H1 (cell line): ENCODE measurements around the gene EMP3. TPM values are rescaled to one million over a fixed set of nuclear protein-coding genes. Genes with fewer than 3 reads are reported as not detected.

Experiments used
- CTCF ChIA-PET: fragments of 300-600 bp; sonication (Branson Sonifier 250); formaldehyde crosslinking; loops from one replicate; lab custom pipeline; 2021; ENCODE audit not compliant: partially characterized antibody; lab: Charles Lee
- POLR2A ChIA-PET: fragments of 300-600 bp; sonication (Branson Sonifier 250); formaldehyde crosslinking; loops from one replicate; lab custom pipeline; 2021; ENCODE audit warnings: inconsistent platforms; ENCODE audit not compliant: partially characterized antibody; lab: Charles Lee
- DNase-seq, 2 experiments: peaks; one replicate each; pipeline versions ENCODE4 v3.0.0 to v3.0.0-alpha.2; 2010 to 2022; ENCODE audit warnings: low spot score in 2 of 2, low read depth in 1 of 2, mixed read lengths in 1 of 2
- FAIRE-seq: peaks from 2 replicates; lab custom pipeline; 2011; peaks lifted over from hg19 to GRCh38; lab: Jason Lieb, UNC
- H2AFZ ChIP-seq: 2 replicates; pipeline ENCODE4 v1.8.1; 2012; ENCODE audit warnings: low read length, inconsistent platforms
- H2AK5ac ChIP-seq: 2 replicates; pipeline ENCODE4 v1.6.1; 2013; ENCODE audit warnings: low read depth, low read length
- H2BK120ac ChIP-seq: replicated peaks from 2 replicates; pipeline ENCODE3; 2013; ENCODE audit warnings: low read depth, low read length, inconsistent platforms
- H2BK12ac ChIP-seq: 2 replicates; pipeline ENCODE4 v1.6.1; 2013; ENCODE audit warnings: low read depth, low read length
- H2BK15ac ChIP-seq: 2 replicates; pipeline ENCODE4 v1.6.1; 2013; ENCODE audit warnings: low read length
- H2BK20ac ChIP-seq: 2 replicates; pipeline ENCODE4 v1.6.1; 2013; ENCODE audit warnings: low read length
- H2BK5ac ChIP-seq: 2 replicates; pipeline ENCODE4 v1.6.1; 2013; ENCODE audit warnings: low read depth, low read length
- H3K14ac ChIP-seq: 2 replicates; pipeline ENCODE4 v1.6.1; 2013; ENCODE audit warnings: inconsistent platforms; ENCODE audit not compliant: insufficient read length
- H3K18ac ChIP-seq: 2 replicates; pipeline ENCODE4 v1.6.1; 2013; ENCODE audit warnings: low read length; ENCODE audit errors: extremely low read depth
- H3K23ac ChIP-seq: 2 replicates; pipeline ENCODE4 v1.6.1; 2013; ENCODE audit warnings: inconsistent platforms; ENCODE audit not compliant: insufficient read length
- H3K23me2 ChIP-seq: 2 replicates; pipeline ENCODE4 v1.6.1; 2013; ENCODE audit warnings: low read depth, low read length
- H3K27ac ChIP-seq: 2 replicates; pipeline ENCODE4 v1.6.1; 2011; ENCODE audit warnings: low read depth, low read length, inconsistent platforms
- H3K27me3 ChIP-seq, 4 experiments: replicated peaks in 1 of 4; 1 replicate in 1 of 4; 2 replicates in 3 of 4; pipeline versions ENCODE4 v1.6.1 to v1.8.1; 2011 to 2013; ENCODE audit warnings: low read length in 3 of 4, mild to moderate bottlenecking in 3 of 4, inconsistent platforms in 2 of 4, mixed read lengths in 2 of 4, moderate library complexity in 1 of 4; ENCODE audit not compliant: control insufficient read depth in 3 of 4, insufficient read depth in 3 of 4; ENCODE audit errors: extremely low read depth in 1 of 4
- H3K36me3 ChIP-seq, 4 experiments: 2 replicates each; pipeline versions ENCODE4 v1.6.1 to v1.8.1; 2011 to 2013; ENCODE audit warnings: mild to moderate bottlenecking in 4 of 4, low read length in 3 of 4, moderate library complexity in 2 of 4, control low read depth in 1 of 4, inconsistent platforms in 1 of 4; ENCODE audit not compliant: insufficient read depth in 4 of 4, control insufficient read depth in 2 of 4
- H3K4ac ChIP-seq: replicated peaks from 2 replicates; pipeline ENCODE3; 2013; ENCODE audit warnings: low read length, low read depth, mixed read lengths, inconsistent platforms; ENCODE audit not compliant: insufficient read length
- H3K4me1 ChIP-seq, 4 experiments: replicated peaks in 1 of 4; 1 replicate in 1 of 4; 2 replicates in 3 of 4; pipeline versions ENCODE4 v1.6.1 to v1.8.1; 2011 to 2013; ENCODE audit warnings: low read length in 3 of 4, inconsistent platforms in 2 of 4, mixed read lengths in 1 of 4; ENCODE audit not compliant: insufficient read depth in 4 of 4, control insufficient read depth in 3 of 4
- H3K4me2 ChIP-seq, 2 experiments: 2 replicates each; pipeline versions ENCODE4 v1.6.1 to v1.8.1; 2011 to 2013; ENCODE audit warnings: low read depth in 2 of 2, low read length in 2 of 2, control low read depth in 1 of 2, inconsistent platforms in 1 of 2, mild to moderate bottlenecking in 1 of 2; ENCODE audit not compliant: insufficient read depth in 1 of 2
- H3K4me3 ChIP-seq, 4 experiments: fragments of 200-600, 300-600 bp in 1 of 4; sonication (generic), shearing (Covaris generic), sonication (Bioruptor Twin) in 1 of 4; 2 replicates each; pipeline versions ENCODE4 v1.5.1 to v1.8.1; 2011 to 2016; ENCODE audit warnings: low read length in 4 of 4, low read depth in 3 of 4, control low read depth in 2 of 4, inconsistent platforms in 2 of 4, mild to moderate bottlenecking in 2 of 4, mixed read lengths in 1 of 4, moderate library complexity in 1 of 4; ENCODE audit not compliant: insufficient read depth in 2 of 4; ENCODE audit errors: extremely low read depth in 1 of 4
- H3K56ac ChIP-seq: replicated peaks from 2 replicates; pipeline ENCODE3; 2013; ENCODE audit warnings: low read depth, mild to moderate bottlenecking, mixed read lengths, low read length, inconsistent platforms; ENCODE audit not compliant: insufficient read length
- H3K79me1 ChIP-seq: 2 replicates; pipeline ENCODE4 v1.6.1; 2013; ENCODE audit warnings: low read depth, low read length, control low read depth
- H3K79me2 ChIP-seq, 2 experiments: 2 replicates each; pipeline versions ENCODE4 v1.6.1 to v1.8.1; 2012 to 2013; ENCODE audit warnings: low read length in 2 of 2, mild to moderate bottlenecking in 2 of 2, inconsistent platforms in 1 of 2; ENCODE audit not compliant: insufficient read depth in 2 of 2, control insufficient read depth in 1 of 2
- H3K9ac ChIP-seq, 4 experiments: replicated peaks in 1 of 4; 1 replicate in 1 of 4; 2 replicates in 3 of 4; pipeline versions ENCODE4 v1.6.1 to v1.8.1; 2011 to 2013; ENCODE audit warnings: low read depth in 3 of 4, low read length in 3 of 4, control low read depth in 2 of 4, mild to moderate bottlenecking in 2 of 4, moderate library complexity in 2 of 4, inconsistent platforms in 1 of 4; ENCODE audit errors: extremely low read depth in 1 of 4
- H3K9me3 ChIP-seq, 2 experiments: 2 replicates each; pipeline versions ENCODE4 v1.6.1 to v1.8.1; 2012 to 2013; ENCODE audit warnings: mild to moderate bottlenecking in 2 of 2, moderate library complexity in 2 of 2, control low read depth in 1 of 2, inconsistent platforms in 1 of 2, low read depth in 1 of 2, low read length in 1 of 2, mixed read lengths in 1 of 2; ENCODE audit not compliant: insufficient read depth in 2 of 2
- H4K20me1 ChIP-seq, 2 experiments: replicated peaks in 1 of 2; 2 replicates each; pipeline versions ENCODE3 to v1.8.1; 2011 to 2013; ENCODE audit warnings: inconsistent platforms in 2 of 2, low read length in 2 of 2, mild to moderate bottlenecking in 1 of 2; ENCODE audit not compliant: insufficient read depth in 2 of 2, control insufficient read depth in 1 of 2
- H4K5ac ChIP-seq: 2 replicates; pipeline ENCODE4 v1.6.1; 2013; ENCODE audit warnings: low read length, low read depth, mixed read lengths, inconsistent platforms; ENCODE audit not compliant: insufficient read length
- H4K8ac ChIP-seq: 2 replicates; pipeline ENCODE4 v1.8.0; 2013; ENCODE audit warnings: mild to moderate bottlenecking, moderate library complexity, low read length, inconsistent platforms; ENCODE audit not compliant: insufficient read depth; ENCODE audit errors: extremely low read depth
- H4K91ac ChIP-seq: replicated peaks from 2 replicates; pipeline ENCODE3; 2013; ENCODE audit warnings: low read length, mixed read lengths, inconsistent platforms; ENCODE audit not compliant: insufficient read length
- POLR2A ChIP-seq, 2 experiments: IDR thresholded peaks; 1 replicate in 1 of 2; 2 replicates in 1 of 2; pipeline ENCODE4 v1.6.1; 2011; ENCODE audit warnings: low read depth in 2 of 2, low read length in 2 of 2, mild to moderate bottlenecking in 2 of 2; ENCODE audit errors: control extremely low read depth in 1 of 2
- RAD21 ChIP-seq, 2 experiments: IDR thresholded peaks in 1 of 2; conservative IDR thresholded peaks in 1 of 2; 2 replicates each; pipeline ENCODE4 v1.6.1; 2011; ENCODE audit warnings: low read depth in 2 of 2, low read length in 2 of 2, improper control_type of control experiment in 1 of 2, inconsistent platforms in 1 of 2, mild to moderate bottlenecking in 1 of 2, moderate library complexity in 1 of 2
- YY1 ChIP-seq: IDR thresholded peaks from 2 replicates; pipeline ENCODE4 v1.6.1; 2011; ENCODE audit warnings: low read depth, mild to moderate bottlenecking, low read length
- WGBS, 2 experiments: shearing (Covaris generic) in 1 of 2; methylation state at CpG; one replicate each; pipeline versions ENCODE4 v1.1.6 to v1.1.7; 2013 to 2015; ENCODE audit warnings: low lambda C conversion rate in 2 of 2, mixed read lengths in 2 of 2, inconsistent platforms in 1 of 2, low coverage in 1 of 2, missing lambda C conversion rate in 1 of 2; ENCODE audit not compliant: insufficient replicate concordance in 2 of 2, insufficient coverage in 1 of 2, insufficient read length in 1 of 2; ENCODE audit errors: extremely low coverage in 1 of 2, missing lambda C conversion rate in 1 of 2; 5-methylcytosine and 5-hydroxymethylcytosine counted together
- polyA plus RNA-seq, 7 experiments: library from polyadenylated mRNA; depleted of rRNA in 3 of 7; stranded (reverse) in 5 of 7; unstranded in 2 of 7; fragments of >200 nt in 5 of 7; fragments of 200-250 nt in 2 of 7; gene quantifications; 1 replicate in 5 of 7; 2 replicates in 1 of 7; 4 replicates in 1 of 7; pipeline versions ENCODE4 v1.2.1 to v1.2.3, GENCODE V29; 2011 to 2013; ENCODE audit warnings: missing spikeins in 2 of 7, mixed read lengths in 2 of 7
- total RNA-seq: library from RNA; stranded (reverse); fragmentation: NEBNext Ultra II Directional; extraction: Animal tissue kit (Norgen Biotek cat#: 25700); gene quantifications from 2 replicates; pipeline ENCODE4 v1.2.1, GENCODE V29; 2021
- TF ChIP-seq, protein P1 (sequence below), 3 experiments: IDR thresholded peaks; 1 replicate in 2 of 3; 2 replicates in 1 of 3; pipeline versions ENCODE4 v1.5.1 to v1.6.1; 2011; ENCODE audit warnings: low read length in 3 of 3, mild to moderate bottlenecking in 3 of 3, inconsistent platforms in 2 of 3, low read depth in 1 of 3, moderate library complexity in 1 of 3; ENCODE audit not compliant: insufficient read depth in 1 of 3; ENCODE audit errors: control extremely low read depth in 1 of 3
- TF ChIP-seq, protein P2 (sequence below): IDR thresholded peaks from 2 replicates; pipeline ENCODE4 v1.6.1; 2012; ENCODE audit warnings: inconsistent platforms

EMP3 gene
- total and polyA plus RNA-seq, 2 of the 8 experiments (the other 6 are each of a cell fraction or from before 2014, with no cell fraction given), result 18.4 to 87.8 TPM

DNA sequence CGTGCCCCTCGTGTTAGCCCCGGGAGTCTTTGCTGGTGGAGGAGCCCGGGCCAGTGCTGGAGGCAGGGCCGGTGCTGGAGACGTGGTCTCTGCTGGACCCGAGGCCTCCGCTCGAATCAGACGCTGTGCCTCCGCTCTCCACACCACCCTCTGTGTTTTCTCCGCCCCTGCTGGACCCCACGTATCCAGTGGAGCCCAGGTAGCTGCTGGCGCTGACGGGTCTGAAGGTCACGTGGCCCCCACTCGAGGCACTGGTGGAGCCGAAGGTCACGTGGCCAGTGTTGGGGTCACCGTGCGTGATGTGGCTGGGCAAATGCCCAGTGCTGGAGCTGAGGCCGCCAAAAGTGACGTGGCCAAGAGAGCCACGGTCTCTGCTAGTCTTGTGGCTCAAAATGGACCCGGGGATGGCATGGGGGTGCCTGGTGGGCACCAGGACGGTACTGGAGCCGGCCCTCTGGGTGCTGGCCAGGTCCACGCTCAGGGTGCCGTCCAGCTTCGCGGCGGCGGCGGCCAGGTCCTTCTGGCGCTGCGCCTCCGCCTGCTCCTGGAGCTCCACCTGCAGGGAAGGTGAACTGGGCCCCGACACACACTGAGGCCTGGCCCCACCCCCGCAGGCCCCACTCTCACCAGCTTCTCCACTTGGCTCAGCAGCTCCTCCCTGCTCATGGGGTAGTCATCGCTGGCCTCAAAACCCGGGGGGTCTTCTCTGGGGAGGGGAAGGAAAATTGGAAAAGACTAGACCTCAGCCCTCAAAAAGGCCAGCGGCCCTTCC lies 28.2 kb upstream of the EMP3 start:
- no peak overlapping the region for H2AK5ac ChIP-seq
- H2BK120ac ChIP-seq, result peak overlapping the region; percentile 92
- peaks cover 3% of the 10 kb centered on the region; the same call in 1 of the 2 replicates for H3K23me2 ChIP-seq
- ChIA-PET POLR2A (interaction anchor here (0.7 to 3.1 kb wide), 3 partner anchors 9 to 25 kb away, joined by 3 to 19 read pairs (median 3); no protein-coding TSS in a partner anchor), CTCF (interaction anchor here (0.5 to 2.5 kb wide), 10 partner anchors 10 to 283 kb away, joined by 3 to 10 read pairs (median 4); no protein-coding TSS in a partner anchor)
- peak overlapping the region; percentile 74 for H4K8ac ChIP-seq
- H3K23ac ChIP-seq, result no peak overlapping the region
- H2BK12ac ChIP-seq, result peak overlapping the region; percentile 93; the same call in 1 of the 2 replicates
- H3K9me3 ChIP-seq, result no peaks in the 10 kb centered on the region
- H3K4ac ChIP-seq, result peak overlapping the region; percentile 81
- H3K18ac ChIP-seq, result peak overlapping the region; percentile 62
- H2BK5ac ChIP-seq, result peak overlapping the region; percentile 68; the same call in 1 of the 2 replicates
- FAIRE-seq, result no peak
- H2BK20ac ChIP-seq, result no peak overlapping the region
- no peak overlapping the region for H3K9ac ChIP-seq
- H3K27ac ChIP-seq, result no peak overlapping the region
- H3K4me1 ChIP-seq, result peaks cover 0 to 14% (median under 1%) of the 10 kb centered on the region in 4 experiments; a peak in 3 of 7 replicates
- no peaks in the 10 kb centered on the region for H4K20me1 ChIP-seq
- DNase-seq, result peak in 1 of 2 experiments; percentile 60
- H2BK15ac ChIP-seq, result peak overlapping the region; percentile 36; the same call in 1 of the 2 replicates
- H4K91ac ChIP-seq, result peak overlapping the region; percentile 96
- no peak overlapping the region for H2AFZ ChIP-seq
- TF ChIP-seq, protein P1, sequence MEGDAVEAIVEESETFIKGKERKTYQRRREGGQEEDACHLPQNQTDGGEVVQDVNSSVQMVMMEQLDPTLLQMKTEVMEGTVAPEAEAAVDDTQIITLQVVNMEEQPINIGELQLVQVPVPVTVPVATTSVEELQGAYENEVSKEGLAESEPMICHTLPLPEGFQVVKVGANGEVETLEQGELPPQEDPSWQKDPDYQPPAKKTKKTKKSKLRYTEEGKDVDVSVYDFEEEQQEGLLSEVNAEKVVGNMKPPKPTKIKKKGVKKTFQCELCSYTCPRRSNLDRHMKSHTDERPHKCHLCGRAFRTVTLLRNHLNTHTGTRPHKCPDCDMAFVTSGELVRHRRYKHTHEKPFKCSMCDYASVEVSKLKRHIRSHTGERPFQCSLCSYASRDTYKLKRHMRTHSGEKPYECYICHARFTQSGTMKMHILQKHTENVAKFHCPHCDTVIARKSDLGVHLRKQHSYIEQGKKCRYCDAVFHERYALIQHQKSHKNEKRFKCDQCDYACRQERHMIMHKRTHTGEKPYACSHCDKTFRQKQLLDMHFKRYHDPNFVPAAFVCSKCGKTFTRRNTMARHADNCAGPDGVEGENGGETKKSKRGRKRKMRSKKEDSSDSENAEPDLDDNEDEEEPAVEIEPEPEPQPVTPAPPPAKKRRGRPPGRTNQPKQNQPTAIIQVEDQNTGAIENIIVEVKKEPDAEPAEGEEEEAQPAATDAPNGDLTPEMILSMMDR (IDR thresholded peaks at IDR 0.05; ENCODE audit: control extremely low read depth in 1 of 3, insufficient read depth in 1 of 3, low read depth in 1 of 3, low read length in 3 of 3), result peak; percentile 1 to 18 (median 13); a peak in 2 of 4 replicates
- TF ChIP-seq RAD21 (IDR thresholded peaks at IDR 0.05 in 1 of 2, conservative IDR thresholded peaks at IDR 0.05 in 1 of 2; ENCODE audit: low read depth in 2 of 2, low read length in 2 of 2), result 0 out of 4 replicates have a peak, but pooled peaks have one; percentile 9 to 20
- TF ChIP-seq, protein P2, sequence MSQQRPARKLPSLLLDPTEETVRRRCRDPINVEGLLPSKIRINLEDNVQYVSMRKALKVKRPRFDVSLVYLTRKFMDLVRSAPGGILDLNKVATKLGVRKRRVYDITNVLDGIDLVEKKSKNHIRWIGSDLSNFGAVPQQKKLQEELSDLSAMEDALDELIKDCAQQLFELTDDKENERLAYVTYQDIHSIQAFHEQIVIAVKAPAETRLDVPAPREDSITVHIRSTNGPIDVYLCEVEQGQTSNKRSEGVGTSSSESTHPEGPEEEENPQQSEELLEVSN, result 0 out of 2 replicates have a peak, but pooled peaks have one; percentile 17
- no peak for TF ChIP-seq YY1
- no peak for TF ChIP-seq POLR2A (IDR thresholded peaks at IDR 0.05; ENCODE audit: control extremely low read depth in 1 of 2, low read depth in 2 of 2, low read length in 2 of 2)
- H3K4me3 ChIP-seq, result no peak overlapping the region
- H3K36me3 ChIP-seq, result no peaks in the 10 kb centered on the region
- no peak overlapping the region for H3K14ac ChIP-seq
- peak overlapping the region; percentile 58 for H4K5ac ChIP-seq
- no peaks in the 10 kb centered on the region for H3K79me1 ChIP-seq
- no peaks in the 10 kb centered on the region for H3K27me3 ChIP-seq
- 89% methylated on average over 42 of the region's 42 CpGs; no CpG with 5 or more reads in 1 of the 2 experiments for WGBS, 2 experiments
- no peak overlapping the region for H3K4me2 ChIP-seq
- H3K56ac ChIP-seq, result no peak overlapping the region
- no peaks in the 10 kb centered on the region for H3K79me2 ChIP-seq
